ENCODE data around the gene ZSCAN22. TPM values are rescaled to one million over a fixed set of nuclear protein-coding genes. Genes with fewer than 3 reads are reported as not detected.

ZSCAN22 gene
- total RNA-seq, 4 donors from 2014 or later: 2.2 to 3.4 (median 2.6) TPM

DNA sequence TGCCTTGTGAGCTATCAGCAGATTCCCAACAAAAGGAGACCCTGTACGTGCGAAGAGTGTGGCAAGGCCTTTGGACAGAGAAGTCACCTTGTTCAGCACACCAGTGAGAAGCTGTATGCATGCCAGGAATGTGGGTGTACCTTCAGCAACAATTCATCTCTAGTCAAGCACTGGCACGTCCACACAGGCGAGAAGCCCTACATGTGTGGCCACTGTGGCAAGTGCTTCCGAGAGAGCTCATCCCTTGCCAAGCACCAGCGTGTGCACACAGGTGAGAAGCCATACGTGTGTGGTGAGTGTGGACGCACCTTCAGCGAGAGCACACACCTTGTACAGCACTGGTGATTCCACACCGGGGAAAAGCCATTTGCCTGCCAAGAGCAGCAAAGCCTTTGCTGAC lies 7.6 kb upstream of the ZSCAN22 start:
- TF ChIP-seq, protein P1, sequence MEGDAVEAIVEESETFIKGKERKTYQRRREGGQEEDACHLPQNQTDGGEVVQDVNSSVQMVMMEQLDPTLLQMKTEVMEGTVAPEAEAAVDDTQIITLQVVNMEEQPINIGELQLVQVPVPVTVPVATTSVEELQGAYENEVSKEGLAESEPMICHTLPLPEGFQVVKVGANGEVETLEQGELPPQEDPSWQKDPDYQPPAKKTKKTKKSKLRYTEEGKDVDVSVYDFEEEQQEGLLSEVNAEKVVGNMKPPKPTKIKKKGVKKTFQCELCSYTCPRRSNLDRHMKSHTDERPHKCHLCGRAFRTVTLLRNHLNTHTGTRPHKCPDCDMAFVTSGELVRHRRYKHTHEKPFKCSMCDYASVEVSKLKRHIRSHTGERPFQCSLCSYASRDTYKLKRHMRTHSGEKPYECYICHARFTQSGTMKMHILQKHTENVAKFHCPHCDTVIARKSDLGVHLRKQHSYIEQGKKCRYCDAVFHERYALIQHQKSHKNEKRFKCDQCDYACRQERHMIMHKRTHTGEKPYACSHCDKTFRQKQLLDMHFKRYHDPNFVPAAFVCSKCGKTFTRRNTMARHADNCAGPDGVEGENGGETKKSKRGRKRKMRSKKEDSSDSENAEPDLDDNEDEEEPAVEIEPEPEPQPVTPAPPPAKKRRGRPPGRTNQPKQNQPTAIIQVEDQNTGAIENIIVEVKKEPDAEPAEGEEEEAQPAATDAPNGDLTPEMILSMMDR (IDR thresholded peaks at IDR 0.05; ENCODE audit: low read depth): no peak

DNA sequence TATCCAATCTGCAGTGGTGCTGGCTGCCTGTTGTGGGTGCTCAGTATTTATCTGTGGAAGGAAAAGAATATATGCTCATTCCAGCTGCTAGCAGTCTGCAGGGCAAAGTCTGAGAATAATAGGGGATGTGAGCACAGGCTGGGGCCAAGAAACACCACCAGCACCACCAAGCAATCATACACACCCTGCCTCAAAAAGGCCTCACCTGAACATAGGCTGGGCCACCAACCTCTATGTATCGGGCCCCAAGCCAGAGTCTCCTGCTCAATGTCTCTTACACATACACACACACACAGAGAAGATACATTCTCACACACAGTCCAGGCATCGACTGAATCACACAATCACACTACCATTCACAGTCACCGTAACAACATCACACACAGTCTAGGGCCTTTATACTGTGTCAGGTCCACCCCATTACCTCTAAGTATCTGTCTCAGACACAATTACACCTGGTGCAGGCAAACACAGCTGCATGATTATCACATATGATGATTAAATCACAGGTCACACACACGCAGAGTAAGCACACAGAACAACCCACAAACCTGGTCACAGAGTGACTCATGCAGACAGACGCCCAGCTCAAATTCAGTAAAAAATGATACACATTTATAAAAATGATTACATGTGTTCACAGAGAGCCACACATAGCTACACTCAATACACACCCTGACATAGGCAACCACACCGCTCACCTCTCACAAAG lies 1.3 kb upstream of the ZSCAN22 start:
- TF ChIP-seq, protein P1 (IDR thresholded peaks at IDR 0.05; ENCODE audit: low read depth): no peak

DNA sequence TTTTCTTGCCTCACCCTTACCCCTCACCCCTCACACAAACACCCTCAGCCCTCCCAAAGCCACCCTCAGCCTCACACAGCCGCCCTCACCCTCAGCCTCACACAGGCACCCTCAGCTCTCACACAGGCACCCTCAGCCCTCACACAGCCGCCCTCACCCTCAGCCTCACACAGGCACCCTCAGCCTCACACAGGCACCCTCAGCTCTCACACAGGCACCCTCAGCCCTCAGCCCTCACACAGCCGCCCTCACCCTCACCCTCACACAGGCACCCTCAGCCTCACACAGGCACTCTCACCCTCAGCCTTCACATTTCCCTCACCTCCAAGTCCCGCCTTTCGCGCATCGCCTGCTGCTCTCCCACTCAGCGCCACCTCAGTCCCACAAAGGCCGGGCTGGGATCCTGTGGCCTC lies 287 bp upstream of the ZSCAN22 start:
- TF ChIP-seq, protein P1 (IDR thresholded peaks at IDR 0.05; ENCODE audit: low read depth): no peak

DNA sequence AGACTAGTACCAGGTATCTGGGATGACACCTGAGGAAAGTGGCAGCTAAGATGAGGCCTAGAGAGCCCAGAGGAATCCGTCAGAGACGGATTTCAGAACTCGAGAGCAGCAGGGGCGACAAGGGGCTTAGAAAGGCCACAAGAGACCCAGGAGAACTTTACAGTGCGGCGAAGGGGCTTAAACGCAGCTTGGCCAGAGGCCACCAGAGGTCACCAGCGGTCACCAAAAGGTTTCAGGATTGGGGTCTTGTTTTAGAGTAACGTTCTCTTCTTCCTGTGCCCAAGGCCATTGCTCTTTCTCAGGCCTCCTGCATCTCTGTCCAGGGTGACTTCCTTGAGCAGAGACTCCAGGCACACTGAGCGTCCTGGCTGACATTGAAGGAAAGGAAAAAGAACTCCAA lies 2.2 kb downstream of the ZSCAN22 start:
- TF ChIP-seq, protein P1 (IDR thresholded peaks at IDR 0.05; ENCODE audit: low read depth): no peak

DNA sequence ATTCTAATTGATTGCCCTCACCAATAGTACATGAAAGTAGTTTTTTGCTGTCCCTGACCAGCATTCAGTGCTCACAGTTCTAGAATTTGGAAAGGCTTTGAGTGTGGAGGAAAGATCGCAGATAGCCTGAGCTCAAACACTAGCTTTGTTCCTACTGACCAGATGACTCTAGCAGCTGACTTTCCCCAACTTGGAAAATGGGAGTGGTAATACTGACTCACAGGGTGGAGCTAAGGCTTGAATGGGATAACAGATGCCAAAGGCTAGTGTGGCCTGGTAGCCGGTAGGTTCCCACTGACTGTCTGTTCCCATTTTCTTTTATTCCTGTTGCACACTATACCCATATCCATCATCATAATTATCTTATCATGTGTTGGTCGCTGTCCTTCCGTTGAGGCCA lies 3.7 kb downstream of the ZSCAN22 start:
- TF ChIP-seq, protein P1 (IDR thresholded peaks at IDR 0.05; ENCODE audit: low read depth): no peak

DNA sequence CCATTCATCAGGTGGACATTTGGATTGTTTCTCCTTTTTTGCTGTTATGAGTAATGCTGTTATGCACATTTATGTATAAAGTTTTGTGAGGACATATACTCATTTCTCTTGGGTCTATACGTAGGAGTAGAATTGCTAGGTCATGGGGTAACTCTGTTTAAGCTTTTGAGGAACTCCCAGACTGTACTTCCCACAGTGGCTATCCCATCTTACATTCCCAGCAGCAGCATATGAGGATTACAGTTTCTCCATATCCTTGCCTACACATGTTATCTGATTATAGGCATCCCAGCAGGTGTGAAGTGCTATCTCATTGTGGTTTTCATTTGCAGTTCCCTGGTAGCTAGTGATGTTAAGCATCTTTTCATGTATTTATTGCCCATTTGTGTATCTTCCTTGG lies 5.9 kb downstream of the ZSCAN22 start:
- TF ChIP-seq, protein P1 (IDR thresholded peaks at IDR 0.05; ENCODE audit: low read depth): no peak

DNA sequence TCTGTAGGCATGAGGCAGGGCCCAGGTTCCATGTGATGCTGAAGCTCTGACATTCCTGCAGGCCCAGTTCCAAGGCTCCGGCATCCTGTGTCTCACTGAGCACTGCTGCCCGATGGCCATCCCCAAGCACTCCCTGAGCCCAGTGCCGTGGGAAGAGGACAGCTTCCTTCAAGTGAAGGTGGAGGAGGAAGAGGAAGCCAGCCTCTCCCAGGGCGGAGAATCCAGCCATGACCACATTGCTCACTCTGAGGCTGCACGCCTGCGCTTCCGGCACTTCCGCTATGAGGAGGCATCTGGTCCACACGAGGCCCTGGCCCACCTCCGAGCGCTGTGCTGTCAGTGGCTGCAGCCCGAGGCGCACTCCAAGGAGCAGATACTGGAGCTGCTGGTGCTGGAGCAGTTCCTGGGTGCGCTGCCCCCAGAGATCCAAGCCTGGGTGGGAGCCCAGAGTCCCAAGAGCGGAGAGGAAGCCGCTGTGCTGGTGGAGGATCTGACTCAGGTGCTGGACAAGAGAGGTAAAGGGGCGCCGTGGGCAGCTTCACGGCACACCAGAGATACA lies 8.0 kb downstream of the ZSCAN22 start:
- TF ChIP-seq, protein P1 (IDR thresholded peaks at IDR 0.05; ENCODE audit: low read depth): no peak

Data from subcutaneous adipose tissue (tissue), 4 donors.